Progenitor cell of endocrine pancreas (in vitro differentiated cells): Measurements from ENCODE around the gene TYROBP. TPM values are rescaled to one million over a fixed set of nuclear protein-coding genes. Genes with fewer than 3 reads are reported as not detected.

Source experiments
- DNase-seq: peaks from one replicate; pipeline ENCODE4 v3.0.0; 2021; ENCODE audit warnings: low spot score; ENCODE audit not compliant: unreplicated experiment
- H3K27ac Mint-ChIP-seq: 2 replicates; pipeline ENCODE4 v1.8.0; 2021; ENCODE audit warnings: mild to moderate bottlenecking, moderate library complexity, mixed read lengths
- H3K27me3 Mint-ChIP-seq: 2 replicates; pipeline ENCODE4 v1.8.0; 2021; ENCODE audit warnings: mixed read lengths
- H3K36me3 Mint-ChIP-seq: 2 replicates; pipeline ENCODE4 v1.8.0; 2022; ENCODE audit warnings: mixed read lengths; ENCODE audit not compliant: insufficient read depth
- H3K4me1 Mint-ChIP-seq: 2 replicates; pipeline ENCODE4 v1.8.0; 2021; ENCODE audit warnings: low read depth, mixed read lengths
- H3K4me3 Mint-ChIP-seq: 2 replicates; pipeline ENCODE4 v1.8.0; 2021; ENCODE audit warnings: low read depth, mild to moderate bottlenecking, moderate library complexity, mixed read lengths
- H3K9me3 Mint-ChIP-seq: 2 replicates; pipeline ENCODE4 v1.8.0; 2021; ENCODE audit warnings: low read depth, mixed read lengths
- total RNA-seq: library from RNA; stranded (reverse); gene quantifications from 2 replicates; pipeline ENCODE4 v1.2.1, GENCODE V29; 2021
- TF ChIP-seq, protein P1 (sequence below): fragments of 200-600 bp; sonication (generic); IDR thresholded peaks from one replicate; pipeline ENCODE4 v1.5.0; 2021; ENCODE audit warnings: antibody characterized with exemption, mild to moderate bottlenecking; ENCODE audit not compliant: unreplicated experiment

Gene TYROBP
- total RNA-seq, 1 donor from 2014 or later: not detected

DNA sequence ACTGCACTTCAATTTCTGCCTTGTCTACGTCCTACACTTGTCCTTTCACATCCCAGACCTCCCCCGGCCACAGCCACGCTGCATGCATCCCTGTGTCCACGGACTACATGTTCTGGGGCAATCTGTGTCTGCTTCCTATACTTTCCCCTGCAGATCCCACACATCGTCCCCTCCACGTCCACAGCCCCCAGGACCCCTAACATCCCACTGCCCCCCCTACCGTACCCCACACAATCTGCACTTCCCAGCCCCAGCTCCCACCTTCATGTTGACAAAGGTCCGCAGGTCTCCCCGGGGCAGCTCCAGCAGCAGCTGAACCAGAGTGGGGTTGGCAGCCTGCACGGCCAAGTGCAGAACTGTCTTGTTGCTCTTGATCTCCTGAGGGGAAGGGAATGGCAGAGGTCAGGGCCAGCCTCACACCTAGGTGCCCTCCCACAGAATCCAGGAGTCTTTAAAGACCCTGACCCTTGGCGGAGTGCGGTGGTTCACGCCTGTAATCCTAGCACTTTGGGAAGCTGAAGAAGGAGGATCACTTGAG, 17.9 kb downstream of the TYROBP start:
- no peak overlapping the region for H3K4me3 Mint-ChIP-seq
- H3K27me3 Mint-ChIP-seq: no peaks in the 10 kb centered on the region
- no peaks in the 10 kb centered on the region for H3K4me1 Mint-ChIP-seq
- DNase-seq: no peak
- H3K36me3 Mint-ChIP-seq: peaks cover 19% of the 10 kb centered on the region
- H3K9me3 Mint-ChIP-seq: no peaks in the 10 kb centered on the region
- TF ChIP-seq, protein P1, sequence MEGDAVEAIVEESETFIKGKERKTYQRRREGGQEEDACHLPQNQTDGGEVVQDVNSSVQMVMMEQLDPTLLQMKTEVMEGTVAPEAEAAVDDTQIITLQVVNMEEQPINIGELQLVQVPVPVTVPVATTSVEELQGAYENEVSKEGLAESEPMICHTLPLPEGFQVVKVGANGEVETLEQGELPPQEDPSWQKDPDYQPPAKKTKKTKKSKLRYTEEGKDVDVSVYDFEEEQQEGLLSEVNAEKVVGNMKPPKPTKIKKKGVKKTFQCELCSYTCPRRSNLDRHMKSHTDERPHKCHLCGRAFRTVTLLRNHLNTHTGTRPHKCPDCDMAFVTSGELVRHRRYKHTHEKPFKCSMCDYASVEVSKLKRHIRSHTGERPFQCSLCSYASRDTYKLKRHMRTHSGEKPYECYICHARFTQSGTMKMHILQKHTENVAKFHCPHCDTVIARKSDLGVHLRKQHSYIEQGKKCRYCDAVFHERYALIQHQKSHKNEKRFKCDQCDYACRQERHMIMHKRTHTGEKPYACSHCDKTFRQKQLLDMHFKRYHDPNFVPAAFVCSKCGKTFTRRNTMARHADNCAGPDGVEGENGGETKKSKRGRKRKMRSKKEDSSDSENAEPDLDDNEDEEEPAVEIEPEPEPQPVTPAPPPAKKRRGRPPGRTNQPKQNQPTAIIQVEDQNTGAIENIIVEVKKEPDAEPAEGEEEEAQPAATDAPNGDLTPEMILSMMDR: no peak
- H3K27ac Mint-ChIP-seq: no peak overlapping the region

DNA sequence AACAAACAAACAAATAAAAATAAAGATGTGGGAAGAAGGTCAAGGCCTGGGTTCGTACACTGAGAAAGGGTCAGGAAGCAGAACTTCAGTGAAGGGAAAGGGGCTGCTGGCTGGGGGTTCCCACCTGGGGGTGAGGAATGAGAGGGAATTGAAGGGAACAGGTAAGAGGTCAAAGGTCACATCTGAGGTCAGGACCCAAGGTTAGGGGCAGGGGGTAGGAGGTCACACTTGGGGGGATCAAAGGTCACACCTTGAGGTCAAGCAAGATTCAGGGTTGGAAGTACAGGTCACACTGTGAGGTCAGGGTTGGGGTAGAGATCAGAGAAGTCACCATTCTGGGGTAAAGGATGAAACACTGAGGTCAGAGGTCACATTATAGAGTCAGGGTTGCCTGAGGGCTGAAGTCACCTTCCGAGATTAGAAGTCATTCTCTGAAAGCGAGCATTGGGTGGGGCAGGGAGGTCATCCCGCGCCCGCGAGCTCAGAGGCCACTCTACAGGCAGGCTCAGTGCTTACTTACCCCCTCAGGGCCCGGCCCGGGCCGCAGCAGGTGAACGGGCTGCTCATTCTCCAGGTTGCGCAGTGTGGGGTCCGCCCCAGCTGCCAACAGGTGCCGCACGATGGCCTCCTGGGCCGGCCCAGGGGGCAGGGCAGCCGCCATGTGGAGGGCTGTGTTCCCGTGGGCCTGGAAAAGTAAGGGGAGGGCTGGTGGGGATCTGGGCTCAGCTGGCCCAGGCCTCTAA, 18.6 kb downstream of the TYROBP start:
- no peaks in the 10 kb centered on the region for H3K27me3 Mint-ChIP-seq
- peaks cover 19% of the 10 kb centered on the region for H3K36me3 Mint-ChIP-seq
- H3K27ac Mint-ChIP-seq: no peak overlapping the region
- H3K4me1 Mint-ChIP-seq: no peaks in the 10 kb centered on the region
- no peaks in the 10 kb centered on the region for H3K9me3 Mint-ChIP-seq
- no peak overlapping the region for H3K4me3 Mint-ChIP-seq
- TF ChIP-seq, protein P1: no peak
- no peak for DNase-seq

DNA sequence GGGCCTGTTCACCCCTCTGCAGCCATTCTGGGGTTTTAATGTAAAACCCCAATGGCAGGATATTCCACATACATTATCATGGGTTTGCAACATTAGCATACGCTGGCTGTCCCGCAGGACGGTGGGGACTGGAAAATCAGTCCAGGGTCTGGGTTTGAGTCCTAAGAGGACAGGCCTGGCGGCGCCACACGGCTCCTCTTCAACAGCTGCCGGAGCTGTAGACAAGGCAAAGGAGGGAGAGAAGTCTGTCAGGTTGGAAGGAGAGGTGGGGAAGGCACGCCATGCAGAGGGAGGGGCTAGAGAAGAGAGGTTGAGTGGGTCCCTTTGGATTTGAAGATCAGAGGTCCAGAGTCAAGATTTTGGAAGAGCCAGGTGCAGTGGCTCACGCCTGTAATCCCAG, 19.7 kb downstream of the TYROBP start:
- no peak for DNase-seq
- peaks cover 19% of the 10 kb centered on the region for H3K36me3 Mint-ChIP-seq
- H3K4me1 Mint-ChIP-seq: no peaks in the 10 kb centered on the region
- TF ChIP-seq, protein P1: no peak
- H3K27me3 Mint-ChIP-seq: no peaks in the 10 kb centered on the region
- H3K9me3 Mint-ChIP-seq: no peaks in the 10 kb centered on the region
- no peak overlapping the region for H3K4me3 Mint-ChIP-seq
- H3K27ac Mint-ChIP-seq: no peak overlapping the region

DNA sequence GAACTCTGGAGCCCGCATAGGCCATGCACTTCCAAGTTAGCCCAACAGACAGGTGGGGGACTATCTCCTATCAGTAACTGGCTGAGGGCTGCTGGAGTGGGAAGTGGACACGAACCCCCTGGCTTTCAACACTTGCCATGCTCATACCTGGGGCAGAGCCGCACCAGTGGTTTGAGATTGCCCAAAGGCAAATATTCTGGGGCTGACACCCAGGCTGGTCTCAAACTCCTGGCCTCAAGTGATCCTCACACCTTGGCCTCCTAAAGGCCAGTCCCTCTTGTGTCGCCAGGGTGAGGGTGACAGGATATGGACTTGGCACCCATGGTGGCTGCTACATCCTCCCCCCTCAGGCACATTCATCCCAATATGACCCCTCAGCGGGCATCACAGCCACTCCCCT, 20.9 kb downstream of the TYROBP start:
- H3K36me3 Mint-ChIP-seq: peaks cover 19% of the 10 kb centered on the region
- no peaks in the 10 kb centered on the region for H3K4me1 Mint-ChIP-seq
- DNase-seq: no peak
- TF ChIP-seq, protein P1: no peak
- H3K4me3 Mint-ChIP-seq: no peak overlapping the region
- H3K27me3 Mint-ChIP-seq: no peaks in the 10 kb centered on the region
- H3K27ac Mint-ChIP-seq: no peak overlapping the region
- H3K9me3 Mint-ChIP-seq: no peaks in the 10 kb centered on the region

DNA sequence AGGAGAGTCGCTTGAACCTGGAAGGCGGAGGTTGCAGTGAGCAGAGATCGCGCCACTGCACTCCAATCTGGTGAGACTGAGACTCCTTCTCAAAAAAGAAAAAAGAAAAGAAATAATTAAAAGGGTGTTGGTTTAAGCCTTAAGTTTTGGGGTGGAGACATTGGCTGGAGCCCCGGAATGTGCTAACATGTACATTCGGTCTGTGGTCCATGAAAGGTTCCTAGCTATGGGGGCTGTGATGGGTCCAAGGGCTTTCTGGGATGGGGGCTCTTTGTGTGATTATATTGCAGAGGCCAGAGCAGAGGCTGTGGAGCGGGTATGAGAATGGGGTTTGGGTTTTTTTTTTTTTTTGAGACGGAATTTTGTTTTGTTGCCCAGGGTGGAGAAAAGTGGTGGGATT, 22.2 kb downstream of the TYROBP start:
- TF ChIP-seq, protein P1: no peak
- Mint-ChIP-seq H3K4me1 (no peaks in the 10 kb centered on the region), H3K27me3 (no peaks in the 10 kb centered on the region), H3K36me3 (peaks cover 19% of the 10 kb centered on the region), H3K4me3 (no peak overlapping the region), H3K27ac (no peak overlapping the region), H3K9me3 (no peaks in the 10 kb centered on the region)
- no peak for DNase-seq
